Peyer's patch (tissue), 4 donors: Measurements from ENCODE around the gene SEMA6B. TPM values are rescaled to one million over a fixed set of nuclear protein-coding genes. Genes with fewer than 3 reads are reported as not detected.
"Not testable (repeated sequence)": the region's sequence is repeated elsewhere in the genome, so short reads cannot be mapped to it uniquely, and the experiment has no call there.

Experiments used
- DNase-seq, 3 donors: peaks; one replicate each; pipeline ENCODE4 v3.0.0-alpha.2; 2017 to 2019
- H3K27ac ChIP-seq, 4 donors: fragments of 200-600 bp; sonication (generic); one replicate each; pipeline ENCODE4 v1.5.1; 2016 to 2019
- H3K27me3 ChIP-seq, 2 donors: fragments of 200-600 bp; sonication (generic); one replicate each; pipeline ENCODE4 v1.5.1; 2019
- H3K36me3 ChIP-seq, 3 donors: fragments of 200-600 bp; sonication (generic); one replicate each; pipeline ENCODE4 v1.5.1; 2016 to 2019
- H3K4me1 ChIP-seq, 4 donors: fragments of 200-600 bp; sonication (generic); one replicate each; pipeline ENCODE4 v1.5.1; 2016 to 2019
- H3K4me3 ChIP-seq, 4 donors: fragments of 200-600 bp; sonication (generic); 1 replicate in 3 of 4; 2 replicates in 1 of 4; pipeline ENCODE4 v1.5.1; 2016 to 2019; ENCODE audit warnings: mild to moderate bottlenecking in 1 of 4
- H3K9me3 ChIP-seq, 4 donors: fragments of 200-600 bp; sonication (generic); one replicate each; pipeline ENCODE4 v1.5.1; 2016 to 2019; ENCODE audit warnings: mild to moderate bottlenecking in 1 of 4
- POLR2A ChIP-seq, 2 donors: fragments of 450-650 bp; IDR thresholded peaks; one replicate each; pipeline ENCODE4 v1.5.1; 2017; ENCODE audit warnings: antibody characterized with exemption in 2 of 2, mild to moderate bottlenecking in 2 of 2, moderate library complexity in 2 of 2
- total RNA-seq, 4 donors: library from RNA; depleted of rRNA; stranded (reverse); fragments of >200 nt; gene quantifications; one replicate each; pipeline ENCODE4 v1.1.0, GENCODE V29; 2016
- TF ChIP-seq, protein P1 (sequence below), 6 experiments: fragments of 450-650 bp in 4 of 6; fragments of 200-600 bp in 2 of 6; sonication (generic) in 1 of 6; IDR thresholded peaks; one replicate each; pipeline ENCODE4 v1.5.1; 2017 to 2019; ENCODE audit warnings: antibody characterized with exemption in 6 of 6, mild to moderate bottlenecking in 3 of 6, moderate library complexity in 1 of 6

The SEMA6B gene
- total RNA-seq, 4 donors from 2014 or later = 1.2 to 9.9 (median 3.2) TPM

DNA sequence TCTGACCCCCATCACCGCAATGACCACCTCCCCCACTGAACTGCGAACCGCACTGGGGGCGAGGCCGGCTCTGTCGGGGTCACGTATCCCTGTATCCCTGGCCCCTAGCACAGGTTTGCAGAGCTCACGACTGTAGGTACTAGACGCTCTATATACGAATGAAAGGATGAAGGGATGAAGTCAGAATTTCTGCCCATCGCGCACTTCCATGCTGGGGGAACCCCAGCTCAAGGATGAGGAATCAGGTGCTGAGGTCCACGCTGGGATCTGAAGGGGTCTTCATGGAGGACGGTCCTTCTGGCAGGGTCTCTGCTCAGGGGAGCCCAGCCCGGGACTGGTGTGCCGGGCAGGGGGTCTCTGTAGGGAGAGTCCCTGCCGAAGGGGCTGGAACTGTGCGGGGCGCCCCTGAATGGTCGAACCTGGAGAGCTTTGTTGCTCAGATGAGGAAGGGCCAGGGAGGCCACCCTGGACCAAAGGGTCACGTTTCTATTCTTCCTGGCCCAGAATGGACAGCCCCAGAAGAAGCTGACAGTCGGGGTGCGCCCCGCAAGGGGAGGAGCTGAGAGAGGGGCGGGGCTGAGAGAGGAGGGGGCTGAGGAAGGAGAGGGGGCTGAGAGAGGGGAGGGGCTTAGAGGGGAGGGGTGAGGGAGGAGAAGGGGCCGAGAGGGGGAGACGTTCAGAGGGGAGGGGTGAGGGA, 37.9 kb upstream of the SEMA6B start:
- Histone ChIP-seq H3K27ac (no peak overlapping the region), H3K36me3 (no peaks in the 10 kb centered on the region), H3K4me3 (no peak overlapping the region), H3K9me3 (no peaks in the 10 kb centered on the region), H3K27me3 (peaks cover 0 to 13% of the 10 kb centered on the region in 2 donors), H3K4me1 (peaks cover 0 to 10% (median 0%) of the 10 kb centered on the region in 4 donors)
- TF ChIP-seq, protein P1, sequence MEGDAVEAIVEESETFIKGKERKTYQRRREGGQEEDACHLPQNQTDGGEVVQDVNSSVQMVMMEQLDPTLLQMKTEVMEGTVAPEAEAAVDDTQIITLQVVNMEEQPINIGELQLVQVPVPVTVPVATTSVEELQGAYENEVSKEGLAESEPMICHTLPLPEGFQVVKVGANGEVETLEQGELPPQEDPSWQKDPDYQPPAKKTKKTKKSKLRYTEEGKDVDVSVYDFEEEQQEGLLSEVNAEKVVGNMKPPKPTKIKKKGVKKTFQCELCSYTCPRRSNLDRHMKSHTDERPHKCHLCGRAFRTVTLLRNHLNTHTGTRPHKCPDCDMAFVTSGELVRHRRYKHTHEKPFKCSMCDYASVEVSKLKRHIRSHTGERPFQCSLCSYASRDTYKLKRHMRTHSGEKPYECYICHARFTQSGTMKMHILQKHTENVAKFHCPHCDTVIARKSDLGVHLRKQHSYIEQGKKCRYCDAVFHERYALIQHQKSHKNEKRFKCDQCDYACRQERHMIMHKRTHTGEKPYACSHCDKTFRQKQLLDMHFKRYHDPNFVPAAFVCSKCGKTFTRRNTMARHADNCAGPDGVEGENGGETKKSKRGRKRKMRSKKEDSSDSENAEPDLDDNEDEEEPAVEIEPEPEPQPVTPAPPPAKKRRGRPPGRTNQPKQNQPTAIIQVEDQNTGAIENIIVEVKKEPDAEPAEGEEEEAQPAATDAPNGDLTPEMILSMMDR (IDR thresholded peaks at IDR 0.05) = no peak
- TF ChIP-seq POLR2A (IDR thresholded peaks at IDR 0.05) = no peak
- no peak for DNase-seq

DNA sequence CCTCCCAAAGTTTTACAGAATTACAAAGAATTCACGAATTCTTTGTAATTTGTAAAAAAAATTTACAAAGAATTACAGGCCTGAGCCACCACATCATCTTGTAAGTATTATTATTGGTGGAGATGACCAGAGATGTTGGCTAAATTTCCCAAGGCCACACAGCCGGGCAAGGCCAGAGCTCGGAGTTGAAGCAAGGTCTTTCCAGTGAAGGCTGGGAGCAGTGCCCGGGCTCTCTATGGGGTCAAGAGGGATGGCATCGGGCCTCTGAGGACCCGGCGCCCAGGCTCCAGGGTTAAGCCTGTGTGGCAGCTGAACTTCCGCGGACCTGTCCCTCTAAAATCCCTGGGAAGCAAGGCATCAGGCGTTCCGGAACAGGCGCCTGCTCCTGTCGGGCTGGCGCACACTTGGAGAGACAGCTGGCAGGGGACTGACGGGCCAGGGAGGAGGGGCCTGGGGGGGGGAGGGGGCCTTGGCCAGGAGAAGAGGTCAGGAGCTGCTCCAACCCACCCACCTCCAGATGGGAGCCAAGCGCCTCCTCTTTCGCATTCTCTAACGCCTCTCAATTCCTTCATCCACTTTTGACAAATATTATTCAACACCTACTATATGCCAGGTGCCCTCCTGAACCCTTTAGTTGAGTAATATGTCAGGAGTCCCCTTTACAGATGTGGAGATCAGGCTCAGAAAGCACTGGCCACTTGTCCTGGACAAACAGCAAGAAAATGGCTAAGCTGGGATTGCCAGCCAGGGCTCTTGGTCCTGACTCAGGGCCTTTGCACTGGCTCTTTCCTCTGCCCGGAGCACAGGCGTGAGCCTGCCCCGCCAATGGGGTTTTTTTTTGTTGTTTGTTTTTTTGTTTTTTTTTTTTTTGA, 36.8 kb upstream of the SEMA6B start:
- Histone ChIP-seq H3K4me1 (peaks cover 0 to 10% (median 0%) of the 10 kb centered on the region in 4 donors), H3K4me3 (no peak overlapping the region), H3K9me3 (no peaks in the 10 kb centered on the region), H3K36me3 (no peaks in the 10 kb centered on the region), H3K27ac (no peak overlapping the region), H3K27me3 (peaks cover 0 to 13% of the 10 kb centered on the region in 2 donors)
- TF ChIP-seq, protein P1 (IDR thresholded peaks at IDR 0.05) = no peak
- no peak for TF ChIP-seq POLR2A (IDR thresholded peaks at IDR 0.05)
- no peak for DNase-seq

DNA sequence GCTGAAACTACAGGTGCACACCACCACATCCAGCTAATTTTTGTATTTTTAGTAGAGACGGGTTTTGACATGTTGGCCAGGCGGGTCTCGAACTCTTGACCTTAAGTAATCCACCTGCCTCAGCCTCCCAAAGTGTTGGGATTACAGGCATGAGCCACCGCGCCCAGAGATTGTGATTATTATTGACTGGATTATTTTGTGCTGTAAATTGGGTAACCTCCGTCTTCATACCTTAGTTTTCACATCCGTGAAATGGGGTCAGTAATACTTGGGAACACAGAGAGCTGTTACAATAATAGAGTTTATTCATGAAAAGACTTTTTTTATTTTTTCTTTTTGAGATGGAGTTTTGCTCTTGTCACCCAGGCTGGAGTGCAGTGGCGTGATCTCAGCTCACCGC, 35.7 kb upstream of the SEMA6B start:
- not testable (repeated sequence) for H3K4me1 ChIP-seq, H3K9me3 ChIP-seq, H3K36me3 ChIP-seq, H3K4me3 ChIP-seq, H3K27ac ChIP-seq, DNase-seq
- H3K27me3 ChIP-seq = peaks cover 0 to 13% of the 10 kb centered on the region in 2 donors

DNA sequence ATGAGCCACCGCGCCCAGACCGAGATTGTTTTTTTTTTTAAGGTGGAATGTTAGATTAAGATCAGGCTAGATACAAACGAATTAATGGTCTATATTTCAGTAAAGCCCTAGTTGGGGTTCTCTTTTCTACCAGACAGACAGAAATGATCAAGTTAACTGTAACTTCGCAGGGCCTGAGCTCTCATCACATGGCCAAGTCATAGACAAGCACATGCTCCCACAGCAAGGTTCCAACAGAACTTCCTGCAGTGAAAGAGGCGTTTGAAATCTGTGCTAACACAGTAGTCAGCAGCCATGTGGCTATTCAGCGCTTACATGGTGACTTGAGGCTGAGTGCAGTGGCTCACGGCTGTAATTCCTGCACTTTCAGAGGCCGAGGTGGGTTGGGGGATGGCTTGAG, 34.7 kb upstream of the SEMA6B start:
- H3K36me3 ChIP-seq = no peaks in the 10 kb centered on the region
- no peak for TF ChIP-seq POLR2A (IDR thresholded peaks at IDR 0.05)
- TF ChIP-seq, protein P1 (IDR thresholded peaks at IDR 0.05) = no peak
- no peak overlapping the region for H3K4me3 ChIP-seq
- no peak for DNase-seq
- peaks cover 0 to 10% (median 0%) of the 10 kb centered on the region in 4 donors for H3K4me1 ChIP-seq
- H3K9me3 ChIP-seq = no peaks in the 10 kb centered on the region
- H3K27ac ChIP-seq = no peak overlapping the region
- peaks cover 0 to 11% of the 10 kb centered on the region in 2 donors for H3K27me3 ChIP-seq

DNA sequence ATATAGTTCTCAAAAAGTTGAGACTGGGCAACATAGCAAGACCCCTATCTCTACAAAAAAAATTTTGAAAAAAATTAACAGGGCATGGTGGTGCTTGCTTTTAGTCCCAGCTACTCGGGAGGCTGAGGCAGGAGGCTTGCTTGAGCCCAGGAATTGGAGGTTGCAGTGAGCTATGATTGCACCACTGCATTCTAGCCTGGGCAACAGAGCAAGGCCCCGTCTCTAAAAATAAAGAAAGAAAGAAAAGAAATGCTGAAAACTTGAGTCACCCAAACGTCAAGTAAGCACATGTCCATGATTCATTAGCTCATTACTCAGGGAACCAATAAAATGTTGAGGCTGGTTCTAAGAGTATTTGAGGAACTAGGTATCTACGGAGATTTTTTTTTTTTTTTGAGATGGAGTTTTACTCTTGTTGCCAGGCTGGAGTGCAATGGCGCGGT, 33.9 kb upstream of the SEMA6B start:
- Histone ChIP-seq H3K4me1 (peaks cover 0 to 5% (median 0%) of the 10 kb centered on the region in 4 donors), H3K36me3 (no peaks in the 10 kb centered on the region), H3K9me3 (no peaks in the 10 kb centered on the region), H3K27ac (no peak overlapping the region), H3K27me3 (peaks cover 0 to 3% of the 10 kb centered on the region in 2 donors), H3K4me3 (no peak overlapping the region)
- no peak for DNase-seq
- TF ChIP-seq POLR2A (IDR thresholded peaks at IDR 0.05) = no peak
- TF ChIP-seq, protein P1 (IDR thresholded peaks at IDR 0.05) = no peak

DNA sequence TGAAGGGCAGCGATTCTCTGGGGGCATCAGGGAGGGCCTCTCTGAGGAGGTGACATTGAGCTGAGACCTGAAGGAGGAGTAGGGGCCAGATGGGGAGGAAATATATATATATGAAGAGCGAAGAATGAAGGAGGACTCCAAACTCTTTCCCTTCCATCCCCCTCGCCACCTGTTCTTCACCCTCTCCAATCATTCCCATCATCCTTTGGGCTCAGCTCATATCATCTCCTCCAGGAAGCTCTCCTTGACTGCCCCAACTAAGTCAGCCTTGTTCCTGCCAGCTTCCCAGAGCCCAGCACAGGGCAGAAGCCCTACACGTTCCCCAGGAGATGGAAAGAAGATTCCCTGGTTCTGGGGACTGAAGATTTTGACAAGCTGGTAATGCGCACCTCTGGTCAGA, 33.0 kb upstream of the SEMA6B start:
- TF ChIP-seq, protein P1 (IDR thresholded peaks at IDR 0.05) = no peak
- no peak for TF ChIP-seq POLR2A (IDR thresholded peaks at IDR 0.05)
- no peaks in the 10 kb centered on the region for H3K36me3 ChIP-seq
- no peak overlapping the region for H3K27ac ChIP-seq
- H3K9me3 ChIP-seq = no peaks in the 10 kb centered on the region
- no peaks in the 10 kb centered on the region for H3K4me1 ChIP-seq
- H3K4me3 ChIP-seq = no peak overlapping the region
- no peaks in the 10 kb centered on the region for H3K27me3 ChIP-seq
- no peak for DNase-seq
